Tibial artery (tissue), 4 donors: ENCODE measurements around the gene THRB.

ENCODE experiments used
- DNase-seq, 2 donors: peaks; one replicate each; pipeline ENCODE4 v3.0.0-alpha.2; 2019
- H3K27ac ChIP-seq, 2 donors: fragments of 200-600 bp; sonication (generic) in 1 of 2; 1 replicate in 1 of 2; 2 replicates in 1 of 2; pipeline ENCODE4 v1.5.1; 2018 to 2019; ENCODE audit warnings: mild to moderate bottlenecking in 1 of 2
- H3K27me3 ChIP-seq, 2 donors: fragments of 200-600 bp; sonication (generic) in 1 of 2; one replicate each; pipeline versions ENCODE4 v1.5.1 to v1.6.0; 2016 to 2019
- H3K36me3 ChIP-seq, 3 donors: fragments of 200-600 bp; sonication (generic) in 2 of 3; one replicate each; pipeline ENCODE4 v1.5.1; 2016 to 2019; ENCODE audit warnings: mild to moderate bottlenecking in 2 of 3
- H3K4me1 ChIP-seq, 4 donors: fragments of 200-600 bp; sonication (generic) in 2 of 4; 1 replicate in 3 of 4; 2 replicates in 1 of 4; pipeline ENCODE4 v1.5.1; 2016 to 2019
- H3K4me3 ChIP-seq, 2 donors: fragments of 200-600 bp; sonication (generic) in 1 of 2; 1 replicate in 1 of 2; 2 replicates in 1 of 2; pipeline ENCODE4 v1.5.1; 2018 to 2019; ENCODE audit warnings: mild to moderate bottlenecking in 2 of 2
- H3K9me3 ChIP-seq, 3 donors: fragments of 200-600 bp; sonication (generic) in 1 of 3; one replicate each; pipeline ENCODE4 v1.5.1; 2016 to 2019
- CTCF ChIP-seq, 2 experiments: fragments of 200-600 bp in 1 of 2; fragments of 450-650 bp in 1 of 2; IDR thresholded peaks; one replicate each; pipeline ENCODE4 v1.5.1; 2017 to 2019; ENCODE audit warnings: antibody characterized with exemption in 2 of 2, mild to moderate bottlenecking in 1 of 2, moderate library complexity in 1 of 2
- intact Hi-C: fragments of 100-400 bp; cut with DNase I; formaldehyde crosslinking; loops from one replicate; pipeline ENCODE4 v1.15.0; 2023; ENCODE audit warnings: low total_unique reads

THRB gene

GRCh38 chr3:24352893-24353553 is 141.6 kb downstream of the THRB start:
- H3K4me3 ChIP-seq, result no peak overlapping the region
- no peak for DNase-seq
- H3K27me3 ChIP-seq, result no peaks in the 10 kb centered on the region
- intact Hi-C loops, result loop anchor here (5.0 to 10.0 kb wide), 2 partner anchors 91 to 142 kb away; partner anchors contain the start of gene THRB
- no peaks in the 10 kb centered on the region for H3K9me3 ChIP-seq
- peak overlapping the region; percentile 68 to 80 for H3K27ac ChIP-seq
- no peaks in the 10 kb centered on the region for H3K36me3 ChIP-seq
- no peak for TF ChIP-seq CTCF (IDR thresholded peaks at IDR 0.05)
- peaks cover 0 to 76% (median 40%) of the 10 kb centered on the region in 4 donors for H3K4me1 ChIP-seq

GRCh38 chr3:24351779-24352469 is 142.7 kb downstream of the THRB start:
- H3K36me3 ChIP-seq, result no peaks in the 10 kb centered on the region
- intact Hi-C loops, result loop anchor here (5.0 to 10.0 kb wide), 2 partner anchors 90 to 143 kb away; partner anchors contain the start of gene THRB
- no peak overlapping the region for H3K4me3 ChIP-seq
- DNase-seq, result peak; percentile 74 to 75
- H3K27ac ChIP-seq, result peak overlapping the region; percentile 68 to 80
- no peak for TF ChIP-seq CTCF (IDR thresholded peaks at IDR 0.05)
- no peaks in the 10 kb centered on the region for H3K27me3 ChIP-seq
- H3K9me3 ChIP-seq, result no peaks in the 10 kb centered on the region
- peaks cover 0 to 65% (median 33%) of the 10 kb centered on the region in 4 donors for H3K4me1 ChIP-seq

DNA sequence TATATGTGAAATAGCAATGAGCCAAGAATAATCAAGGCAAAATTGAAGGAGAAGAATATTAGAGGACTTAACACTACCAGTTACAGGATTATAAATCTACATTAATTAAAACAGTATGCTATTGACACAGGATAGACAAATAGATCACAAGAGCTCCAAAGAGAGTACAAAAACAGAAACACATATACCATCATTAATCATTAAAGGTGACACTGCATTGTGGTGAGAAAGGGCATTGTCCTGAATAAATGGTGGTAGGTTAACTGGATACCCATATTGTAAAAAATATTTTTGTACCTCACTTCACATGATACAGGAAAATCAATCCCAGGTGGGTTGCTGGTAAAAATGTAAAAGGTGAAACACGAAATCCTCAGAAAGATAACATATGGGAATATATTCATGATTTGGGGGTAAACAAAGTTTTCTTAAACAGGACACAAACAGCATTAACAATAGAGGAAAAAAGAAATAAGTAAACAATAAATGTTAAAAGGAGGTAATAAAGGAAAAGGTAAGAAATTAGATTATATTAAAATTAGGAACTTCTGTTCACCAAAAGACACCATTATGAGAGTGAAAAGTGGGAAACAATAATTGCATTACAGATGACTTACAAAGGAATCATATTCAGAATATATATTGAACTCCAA is 145.2 kb downstream of the THRB start:
- intact Hi-C loops, result loop anchor here (5.0 to 10.0 kb wide), 2 partner anchors 87 to 145 kb away; partner anchors contain the start of gene THRB
- Histone ChIP-seq H3K9me3 (no peaks in the 10 kb centered on the region), H3K36me3 (no peaks in the 10 kb centered on the region), H3K4me1 (peaks cover 0 to 58% (median 28%) of the 10 kb centered on the region in 4 donors), H3K4me3 (no peak overlapping the region), H3K27ac (peak overlapping the region in 1 of 2 donors; percentile 29), H3K27me3 (no peaks in the 10 kb centered on the region)
- no peak for DNase-seq
- no peak for TF ChIP-seq CTCF (IDR thresholded peaks at IDR 0.05)

GRCh38 chr3:24348348-24348747 is 146.3 kb downstream of the THRB start:
- Histone ChIP-seq H3K36me3 (no peaks in the 10 kb centered on the region), H3K27ac (peak overlapping the region in 1 of 2 donors; percentile 24), H3K27me3 (no peaks in the 10 kb centered on the region), H3K4me3 (no peak overlapping the region), H3K4me1 (peaks cover 0 to 57% (median 23%) of the 10 kb centered on the region in 4 donors), H3K9me3 (no peaks in the 10 kb centered on the region)
- intact Hi-C loops, result no loop called here
- no peak for TF ChIP-seq CTCF (IDR thresholded peaks at IDR 0.05)
- no peak for DNase-seq

GRCh38 chr3:24344784-24345439 is 149.7 kb downstream of the THRB start:
- Histone ChIP-seq H3K27me3 (no peaks in the 10 kb centered on the region), H3K9me3 (no peaks in the 10 kb centered on the region), H3K36me3 (no peaks in the 10 kb centered on the region), H3K27ac (peak overlapping the region in 1 of 2 donors; percentile 17), H3K4me1 (peaks cover 0 to 55% (median 17%) of the 10 kb centered on the region in 4 donors), H3K4me3 (no peak overlapping the region)
- intact Hi-C loops, result no loop called here
- no peak for DNase-seq
- TF ChIP-seq CTCF (IDR thresholded peaks at IDR 0.05), result no peak
